ENCODE results near the gene ARHGEF2.

- TF ChIP-seq PHF20 (IDR thresholded peaks at IDR 0.05; ENCODE audit: partially characterized antibody) (no peak), POLR2A (conservative IDR thresholded peaks at IDR 0.05) (no peak), ZBTB1 (CRISPR knock-in tag; IDR thresholded peaks at IDR 0.05; ENCODE audit: borderline replicate concordance, low read depth) (no peak)
Measured at GRCh38 chr1:156003923-156004188, 25.5 kb upstream of the ARHGEF2 start.

Data from K562 (cell line).